Right ventricle myocardium inferior (tissue), 1 donor: Measurements from ENCODE around the gene PDLIM5. TPM values are rescaled to one million over a fixed set of nuclear protein-coding genes. Genes with fewer than 3 reads are reported as not detected.
"Not testable (repeated sequence)": the region's sequence is repeated elsewhere in the genome, so short reads cannot be mapped to it uniquely, and the experiment has no call there.

ENCODE experiments used
- ATAC-seq: fragments of 200-7000 bp; cut with Tn5 transposase; one replicate; pipeline ENCODE4 v1.9.1; 2020; ENCODE audit warnings: mild to moderate bottlenecking, moderate library complexity
- DNase-seq: peaks from one replicate; pipeline ENCODE4 v3.0.0; 2021; ENCODE audit errors: missing footprints
- intact Hi-C: fragments of 100-400 bp; cut with DNase I; formaldehyde crosslinking; loops from one replicate; pipeline ENCODE4 v1.11.0; 2022
- total RNA-seq: library from RNA; stranded (reverse); fragmentation: NEBNext Ultra II Directional; extraction: Animal tissue kit (Norgen Biotek cat#: 25700); gene quantifications from one replicate; pipeline ENCODE4 v1.2.1, GENCODE V29; 2021
- donor health status: DM: no; HTN: yes; CAD: no; lungs with severe emphysema.

The PDLIM5 gene
- total RNA-seq, 1 donor from 2014 or later, result 1,145 TPM

GRCh38 chr4:94603170-94603747, 151.5 kb downstream of the PDLIM5 start:
- peak; percentile 52 for ATAC-seq
- peak; percentile 44 for DNase-seq
- intact Hi-C loops, result no loop called here

GRCh38 chr4:94605241-94605805, 153.6 kb downstream of the PDLIM5 start:
- DNase-seq, result no peak
- ATAC-seq, result no peak
- intact Hi-C loops, result no loop called here

GRCh38 chr4:94610145-94610544, 158.4 kb downstream of the PDLIM5 start:
- intact Hi-C loops, result no loop called here
- ATAC-seq, result no peak
- no peak for DNase-seq

- intact Hi-C loops, result no loop called here
- ATAC-seq, result no peak
- DNase-seq, result no peak
These were observed 161.5 kb downstream of the PDLIM5 start for GRCh38 chr4:94613248-94613647.

GRCh38 chr4:94615451-94615850, 163.7 kb downstream of the PDLIM5 start:
- DNase-seq (no peak), ATAC-seq (no peak)
- intact Hi-C loops, result no loop called here

GRCh38 chr4:94621491-94622080, 169.8 kb downstream of the PDLIM5 start:
- DNase-seq, result no peak
- intact Hi-C loops, result no loop called here
- no peak for ATAC-seq

- no peak for ATAC-seq
- DNase-seq, result no peak
- intact Hi-C loops, result no loop called here
These were observed 171.6 kb downstream of the PDLIM5 start for GRCh38 chr4:94623126-94623911.

- ATAC-seq (no peak), DNase-seq (no peak)
- intact Hi-C loops, result no loop called here
These were observed 175.2 kb downstream of the PDLIM5 start for GRCh38 chr4:94626942-94627341.

GRCh38 chr4:94629058-94629457, 177.3 kb downstream of the PDLIM5 start:
- ATAC-seq, intact Hi-C loops: not testable (repeated sequence)
- DNase-seq, result peak; percentile 66

GRCh38 chr4:94629837-94630236, 178.1 kb downstream of the PDLIM5 start:
- DNase-seq, result no peak
- ATAC-seq, result no peak
- intact Hi-C loops, result no loop called here

GRCh38 chr4:94634271-94634670, 182.5 kb downstream of the PDLIM5 start:
- intact Hi-C loops, result no loop called here
- DNase-seq (no peak), ATAC-seq (no peak)

GRCh38 chr4:94635177-94635576, 183.4 kb downstream of the PDLIM5 start:
- intact Hi-C loops, result no loop called here
- ATAC-seq (no peak), DNase-seq (no peak)

GRCh38 chr4:94636004-94636403, 184.3 kb downstream of the PDLIM5 start:
- intact Hi-C loops, result no loop called here
- DNase-seq, result no peak
- no peak for ATAC-seq

GRCh38 chr4:94639298-94639697, 187.6 kb downstream of the PDLIM5 start:
- ATAC-seq (peak; percentile 27), DNase-seq (no peak)
- intact Hi-C loops, result no loop called here

- ATAC-seq, result peak; percentile 60
- no peak for DNase-seq
- intact Hi-C loops, result no loop called here
These were observed 188.4 kb downstream of the PDLIM5 start for GRCh38 chr4:94640151-94640550.

GRCh38 chr4:94641702-94642560, 190.2 kb downstream of the PDLIM5 start:
- DNase-seq (no peak), ATAC-seq (no peak)
- intact Hi-C loops, result no loop called here

- ATAC-seq, result no peak
These were observed 190.8 kb downstream of the PDLIM5 start for GRCh38 chr4:94642561-94642866.

GRCh38 chr4:94648699-94649098, 197.0 kb downstream of the PDLIM5 start:
- intact Hi-C loops, result no loop called here
- ATAC-seq (no peak), DNase-seq (no peak)

More at GRCh38 chr4:94642561-94642866, 190.8 kb downstream of the PDLIM5 start:
- intact Hi-C loops, result no loop called here
- DNase-seq, result no peak
